GM19035 (cell line): Measurements from ENCODE around the gene CHODL.

Experiments used
- ATAC-seq: cut with Tn5 transposase; IDR thresholded peaks from one replicate; pipeline ENCODE4 v1.9.1; 2021; ENCODE audit not compliant: unreplicated experiment

CHODL gene

DNA sequence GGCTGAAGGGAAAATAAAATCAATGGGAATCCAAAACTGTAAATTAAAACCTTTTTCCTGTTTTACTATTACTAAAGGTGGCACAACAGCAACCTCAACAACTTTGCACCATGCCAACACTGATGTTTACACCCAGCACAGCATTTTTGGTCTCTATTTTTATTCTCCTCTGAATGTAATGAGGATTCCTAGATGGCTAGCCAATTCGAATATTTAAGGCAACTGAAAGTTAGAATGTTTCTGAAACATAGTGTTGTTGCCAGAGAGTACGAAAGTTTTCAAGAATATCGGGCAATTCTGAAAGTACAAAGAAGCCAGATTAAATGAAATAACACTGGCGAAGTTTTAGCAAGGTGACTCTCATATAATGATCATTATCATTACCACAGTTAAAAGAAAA, 40.7 kb downstream of the CHODL start:
- ATAC-seq: no peak

DNA sequence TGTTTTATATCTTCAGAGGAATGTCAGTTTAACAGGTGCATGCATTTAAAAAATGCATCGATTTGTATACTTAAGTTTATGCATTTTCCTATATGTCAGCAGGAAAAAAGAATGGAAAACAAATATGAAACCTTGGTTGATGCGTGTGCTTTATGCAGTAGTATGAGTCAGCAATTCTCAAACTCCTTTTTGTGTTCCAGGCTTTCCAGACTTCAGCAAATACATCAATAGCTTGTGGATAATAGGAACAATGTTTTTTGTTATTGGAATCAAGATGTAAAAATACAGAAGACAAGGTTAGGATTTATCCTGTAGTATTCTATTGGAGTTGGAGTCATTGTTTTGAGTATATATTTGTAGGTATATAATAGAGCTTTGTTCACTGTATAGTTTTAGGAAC, 45.2 kb downstream of the CHODL start:
- ATAC-seq: no peak

GRCh38 chr21:18294100-18294499, 49.5 kb downstream of the CHODL start:
- no peak for ATAC-seq

DNA sequence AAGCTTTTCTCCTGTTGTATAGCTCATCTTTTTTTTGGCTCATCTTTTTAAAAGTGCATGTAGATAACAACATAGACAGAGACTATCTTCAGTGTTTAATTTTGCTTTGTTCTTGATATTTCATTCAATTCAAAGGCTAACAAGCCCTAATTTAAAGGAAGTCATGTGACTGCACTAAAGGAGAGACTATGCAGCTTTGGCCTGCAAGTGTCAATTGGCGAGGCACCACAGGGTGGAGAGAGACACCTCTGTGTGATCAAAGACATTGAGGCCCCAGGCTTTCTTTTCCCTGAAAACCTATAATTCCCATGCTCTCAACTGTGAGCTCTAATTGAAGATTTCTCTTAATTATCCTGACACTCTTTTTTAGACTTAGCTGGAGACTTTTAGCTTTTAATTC, 53.6 kb downstream of the CHODL start:
- ATAC-seq: no peak
